GM18505 (cell line): ENCODE results near the gene DDIT3.
"Not testable (repeated sequence)": the region's sequence is repeated elsewhere in the genome, so short reads cannot be mapped to it uniquely, and the experiment has no call there.

ENCODE experiments used
- ATAC-seq: cut with Tn5 transposase; IDR thresholded peaks from one replicate; pipeline ENCODE4 v1.9.1; 2021; ENCODE audit not compliant: unreplicated experiment
- POLR2A ChIP-seq: IDR thresholded peaks from 4 replicates; pipeline ENCODE4 v1.6.1; 2011; ENCODE audit warnings: borderline replicate concordance; ENCODE audit not compliant: insufficient read depth, insufficient read length; ENCODE audit errors: extremely low read depth

DDIT3 gene

GRCh38 chr12:57498571-57498970 lies 21.7 kb downstream of the DDIT3 start:
- no peak for ATAC-seq
- TF ChIP-seq POLR2A = no peak

GRCh38 chr12:57498132-57498502 lies 22.2 kb downstream of the DDIT3 start:
- TF ChIP-seq POLR2A = no peak
- ATAC-seq = no peak

- peak; percentile 22 for TF ChIP-seq POLR2A
- ATAC-seq = no peak
These were observed 22.8 kb downstream of the DDIT3 start for GRCh38 chr12:57497223-57498131.

GRCh38 chr12:57496822-57497221 lies 23.5 kb downstream of the DDIT3 start:
- no peak for ATAC-seq
- no peak for TF ChIP-seq POLR2A

- ATAC-seq = not testable (repeated sequence)
These were observed 25.1 kb downstream of the DDIT3 start for GRCh38 chr12:57495051-57495701.

GRCh38 chr12:57491393-57492280 lies 28.7 kb downstream of the DDIT3 start:
- no peak for TF ChIP-seq POLR2A
- ATAC-seq = no peak

- ATAC-seq = no peak
- no peak for TF ChIP-seq POLR2A
These were observed 30.2 kb downstream of the DDIT3 start for GRCh38 chr12:57490126-57490525.

GRCh38 chr12:57489157-57489641 lies 31.1 kb downstream of the DDIT3 start:
- TF ChIP-seq POLR2A = no peak
- ATAC-seq = no peak

GRCh38 chr12:57488402-57489156 lies 31.7 kb downstream of the DDIT3 start:
- no peak for TF ChIP-seq POLR2A
- peak; percentile 13 for ATAC-seq

GRCh38 chr12:57487597-57488401 lies 32.5 kb downstream of the DDIT3 start, which contains the start of gene MARS1:
Gene MARS1 (plus strand): TSS chr12:57488068. CDS start chr12:57488091, 23 bp downstream.
- ATAC-seq = peak; percentile 96
- TF ChIP-seq POLR2A = peak; percentile 91

GRCh38 chr12:57487055-57487596 lies 33.2 kb downstream of the DDIT3 start:
- ATAC-seq = no peak

More at GRCh38 chr12:57487055-57487596, 33.2 kb downstream of the DDIT3 start:
- TF ChIP-seq POLR2A = no peak
